H1 (cell line): ENCODE measurements around the gene KPNA1. TPM values are rescaled to one million over a fixed set of nuclear protein-coding genes. Genes with fewer than 3 reads are reported as not detected.

Experiments used
- ATF3 ChIP-seq: IDR thresholded peaks from 2 replicates; pipeline ENCODE4 v1.6.1; 2011; ENCODE audit warnings: low read depth, mild to moderate bottlenecking, low read length; ENCODE audit not compliant: insufficient read depth
- BRCA1 ChIP-seq: IDR thresholded peaks from 2 replicates; pipeline ENCODE4 v1.6.1; 2012; ENCODE audit warnings: low read depth, low read length, improper control_type of control experiment
- CHD2 ChIP-seq: IDR thresholded peaks from 2 replicates; pipeline ENCODE4 v1.6.1; 2012; ENCODE audit warnings: low read length, improper control_type of control experiment
- HDAC2 ChIP-seq, 2 experiments: fragments of 300-600 bp in 1 of 2; sonication (generic) in 1 of 2; IDR thresholded peaks; 2 replicates each; pipeline ENCODE4 v1.6.1; 2011 to 2012; ENCODE audit warnings: low read depth in 2 of 2, low read length in 2 of 2, mild to moderate bottlenecking in 2 of 2, moderate library complexity in 2 of 2, borderline replicate concordance in 1 of 2, inconsistent platforms in 1 of 2
- JUN ChIP-seq: IDR thresholded peaks from 2 replicates; pipeline ENCODE4 v1.6.1; 2011; ENCODE audit warnings: low read depth, mild to moderate bottlenecking, improper control_type of control experiment, low read length
- JUND ChIP-seq: IDR thresholded peaks from 2 replicates; pipeline ENCODE4 v1.6.1; 2011; ENCODE audit warnings: mild to moderate bottlenecking, improper control_type of control experiment, low read length
- RAD21 ChIP-seq, 2 experiments: IDR thresholded peaks in 1 of 2; conservative IDR thresholded peaks in 1 of 2; 2 replicates each; pipeline ENCODE4 v1.6.1; 2011; ENCODE audit warnings: low read depth in 2 of 2, low read length in 2 of 2, improper control_type of control experiment in 1 of 2, inconsistent platforms in 1 of 2, mild to moderate bottlenecking in 1 of 2, moderate library complexity in 1 of 2
- RBBP5 ChIP-seq: IDR thresholded peaks from 2 replicates; pipeline ENCODE4 v1.7.1; 2012; ENCODE audit warnings: low read depth, mild to moderate bottlenecking, inconsistent platforms, low read length, moderate library complexity, borderline replicate concordance
- RFX5 ChIP-seq: IDR thresholded peaks from 2 replicates; pipeline ENCODE4 v1.6.1; 2011; ENCODE audit warnings: low read depth, low read length, improper control_type of control experiment, borderline replicate concordance
- SIX5 ChIP-seq: IDR thresholded peaks from 2 replicates; pipeline ENCODE4 v1.6.1; 2011; ENCODE audit warnings: mild to moderate bottlenecking, low read depth, low read length
- TAF7 ChIP-seq: optimal IDR thresholded peaks from 2 replicates; pipeline ENCODE3; 2011; ENCODE audit warnings: low read depth, mild to moderate bottlenecking, inconsistent platforms, low read length, moderate library complexity, borderline replicate concordance
- polyA plus RNA-seq, 7 experiments: library from polyadenylated mRNA; depleted of rRNA in 3 of 7; stranded (reverse) in 5 of 7; unstranded in 2 of 7; fragments of >200 nt in 5 of 7; fragments of 200-250 nt in 2 of 7; gene quantifications; 1 replicate in 5 of 7; 2 replicates in 1 of 7; 4 replicates in 1 of 7; pipeline versions ENCODE4 v1.2.1 to v1.2.3, GENCODE V29; 2011 to 2013; ENCODE audit warnings: missing spikeins in 2 of 7, mixed read lengths in 2 of 7
- total RNA-seq: library from RNA; stranded (reverse); fragmentation: NEBNext Ultra II Directional; extraction: Animal tissue kit (Norgen Biotek cat#: 25700); gene quantifications from 2 replicates; pipeline ENCODE4 v1.2.1, GENCODE V29; 2021

The KPNA1 gene
- total and polyA plus RNA-seq, 2 of the 8 experiments (the other 6 are each of a cell fraction or from before 2014, with no cell fraction given): 14.8 to 63.0 TPM

GRCh38 chr3:122560680-122561079, 45.9 kb upstream of the KPNA1 start (continued):
- peak; percentile 74 to 78 for TF ChIP-seq RAD21 (IDR thresholded peaks at IDR 0.05 in 1 of 2, conservative IDR thresholded peaks at IDR 0.05 in 1 of 2; ENCODE audit: low read depth in 2 of 2, low read length in 2 of 2)
- no peak for TF ChIP-seq RFX5
- 0 out of 2 replicates have a peak, but pooled peaks have one; percentile 59 for TF ChIP-seq JUN
- TF ChIP-seq TAF7: no peak
- no peak for TF ChIP-seq BRCA1
- no peak for TF ChIP-seq HDAC2 (IDR thresholded peaks at IDR 0.05; ENCODE audit: borderline replicate concordance in 1 of 2, low read depth in 2 of 2, low read length in 2 of 2)
- TF ChIP-seq SIX5: no peak
- TF ChIP-seq CHD2: no peak
- peak; percentile 73 for TF ChIP-seq JUND
- 0 out of 2 replicates have a peak, but pooled peaks have one; percentile 16 for TF ChIP-seq ATF3
- TF ChIP-seq RBBP5: no peak
